KG1 (cell line): ENCODE results near the gene KCTD10.
"Not testable (repeated sequence)": the region's sequence is repeated elsewhere in the genome, so short reads cannot be mapped to it uniquely, and the experiment has no call there.

Experiments
- DNase-seq: peaks from one replicate; lab custom pipeline; 2025; lab: John Stamatoyannopoulos, UW

Gene KCTD10

DNA sequence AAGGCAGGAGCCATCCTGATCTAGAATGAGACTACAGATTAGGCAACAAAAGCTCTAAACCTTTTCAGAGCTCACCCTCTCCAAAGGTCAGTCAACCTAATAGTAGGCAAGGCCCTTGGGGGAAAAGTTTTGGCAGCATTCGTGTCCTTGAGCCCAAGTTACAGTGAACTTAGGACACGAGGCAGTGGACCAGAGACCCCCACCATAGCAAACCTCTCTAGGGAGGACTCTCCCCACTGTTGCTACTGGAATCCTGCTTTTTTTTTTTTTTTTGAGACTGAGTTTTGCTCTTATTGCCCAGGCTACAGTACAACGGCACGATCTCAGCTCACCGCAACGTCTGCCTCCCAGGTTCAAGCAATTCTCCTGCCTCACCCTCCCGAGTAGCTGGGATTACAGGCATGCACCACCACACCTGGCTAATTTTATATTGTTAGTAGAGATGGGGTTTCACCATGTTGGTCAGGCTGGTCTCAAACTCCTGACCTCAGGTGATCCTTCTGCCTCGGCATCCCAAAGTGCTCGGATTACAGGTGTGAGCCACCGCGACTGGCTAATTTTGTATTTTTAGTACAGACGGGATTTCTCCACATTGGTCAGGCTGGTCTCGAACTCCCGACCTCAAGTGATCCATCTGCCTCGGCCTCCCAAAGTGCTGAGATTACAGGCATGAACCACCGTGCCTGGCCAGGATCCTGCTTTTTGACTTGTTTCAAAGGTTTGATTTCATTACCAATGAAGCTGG, 3.4 kb downstream of the KCTD10 start:
- not testable (repeated sequence) for DNase-seq

DNA sequence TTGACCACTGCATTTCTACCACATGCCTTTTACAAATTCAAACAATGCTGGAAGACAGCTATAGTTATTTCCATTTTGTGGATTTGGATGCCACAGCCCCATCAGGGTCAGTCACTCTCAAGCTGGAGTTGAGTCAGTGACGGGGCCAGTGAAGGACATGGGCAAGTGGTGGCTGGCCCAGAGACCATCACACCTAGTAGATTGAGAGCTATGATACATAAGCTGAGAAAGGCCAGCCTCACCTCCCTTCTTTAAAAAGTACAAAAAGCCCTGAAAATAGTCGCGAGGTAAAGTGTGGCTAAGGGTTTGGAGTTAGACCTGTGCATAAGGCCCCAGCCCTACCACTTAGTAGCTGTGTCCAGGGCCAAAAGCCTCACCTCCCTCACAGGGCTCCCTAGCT, 4.1 kb downstream of the KCTD10 start:
- DNase-seq: no peak

GRCh38 chr12:109469517-109469916, 7.6 kb downstream of the KCTD10 start:
- no peak for DNase-seq

DNA sequence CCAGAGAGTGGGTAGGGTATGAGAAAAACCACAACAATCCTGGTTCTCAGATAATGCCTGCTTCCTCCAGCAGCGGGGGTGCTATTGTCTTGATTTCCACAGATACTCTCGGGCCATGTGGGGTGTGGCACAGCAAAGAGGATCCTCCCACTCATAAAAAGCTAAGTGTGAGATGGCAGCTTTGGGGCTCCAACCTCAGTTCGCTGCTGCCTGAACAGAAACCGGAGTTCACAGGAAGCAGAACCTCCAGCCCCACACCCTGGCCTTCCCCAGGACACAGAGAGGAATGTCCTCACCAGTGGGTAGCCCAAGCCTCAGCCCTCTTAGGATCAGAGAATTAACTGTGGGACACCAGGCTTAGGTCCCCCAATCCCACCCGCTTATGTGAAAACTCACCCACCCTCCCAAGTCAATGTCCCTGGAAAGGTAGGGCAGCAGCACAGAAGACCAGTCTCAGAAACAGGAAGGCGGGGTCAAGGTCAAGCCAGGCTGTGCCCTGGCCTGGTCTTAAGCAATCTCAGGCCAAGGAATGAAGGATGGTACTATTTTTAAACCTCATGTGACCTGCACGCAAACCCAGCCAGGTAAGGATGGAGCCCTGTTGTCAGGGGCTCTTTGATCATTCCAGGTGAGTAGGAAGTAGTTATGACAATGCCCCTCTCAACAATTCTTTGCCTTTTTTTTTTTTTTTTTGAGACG, 9.0 kb downstream of the KCTD10 start:
- DNase-seq: no peak

- DNase-seq: no peak
Measured at GRCh38 chr12:109466821-109467220, 10.3 kb downstream of the KCTD10 start.

GRCh38 chr12:109466305-109466704, 10.8 kb downstream of the KCTD10 start:
- DNase-seq: no peak

GRCh38 chr12:109464642-109465351, 12.3 kb downstream of the KCTD10 start:
- no peak for DNase-seq

DNA sequence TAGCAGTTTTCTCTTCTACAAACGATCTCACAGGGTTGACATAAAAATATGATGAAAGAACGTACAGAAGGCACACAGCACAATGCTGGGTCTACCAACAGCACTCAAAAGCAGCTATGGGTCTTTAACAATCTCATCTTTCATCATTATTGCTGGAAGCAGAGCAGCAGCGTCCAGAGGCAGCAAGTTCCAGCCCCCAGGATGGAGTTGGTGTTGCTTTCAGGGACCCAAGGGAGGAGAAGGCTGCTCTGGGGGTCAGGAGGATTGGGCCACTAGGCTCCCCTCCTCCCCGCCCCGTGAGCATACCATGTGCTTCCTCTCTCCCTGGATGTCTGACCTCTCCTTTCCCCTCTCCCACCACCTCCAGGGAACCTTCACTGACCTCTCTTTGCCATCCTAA, 13.3 kb downstream of the KCTD10 start:
- DNase-seq: no peak

DNA sequence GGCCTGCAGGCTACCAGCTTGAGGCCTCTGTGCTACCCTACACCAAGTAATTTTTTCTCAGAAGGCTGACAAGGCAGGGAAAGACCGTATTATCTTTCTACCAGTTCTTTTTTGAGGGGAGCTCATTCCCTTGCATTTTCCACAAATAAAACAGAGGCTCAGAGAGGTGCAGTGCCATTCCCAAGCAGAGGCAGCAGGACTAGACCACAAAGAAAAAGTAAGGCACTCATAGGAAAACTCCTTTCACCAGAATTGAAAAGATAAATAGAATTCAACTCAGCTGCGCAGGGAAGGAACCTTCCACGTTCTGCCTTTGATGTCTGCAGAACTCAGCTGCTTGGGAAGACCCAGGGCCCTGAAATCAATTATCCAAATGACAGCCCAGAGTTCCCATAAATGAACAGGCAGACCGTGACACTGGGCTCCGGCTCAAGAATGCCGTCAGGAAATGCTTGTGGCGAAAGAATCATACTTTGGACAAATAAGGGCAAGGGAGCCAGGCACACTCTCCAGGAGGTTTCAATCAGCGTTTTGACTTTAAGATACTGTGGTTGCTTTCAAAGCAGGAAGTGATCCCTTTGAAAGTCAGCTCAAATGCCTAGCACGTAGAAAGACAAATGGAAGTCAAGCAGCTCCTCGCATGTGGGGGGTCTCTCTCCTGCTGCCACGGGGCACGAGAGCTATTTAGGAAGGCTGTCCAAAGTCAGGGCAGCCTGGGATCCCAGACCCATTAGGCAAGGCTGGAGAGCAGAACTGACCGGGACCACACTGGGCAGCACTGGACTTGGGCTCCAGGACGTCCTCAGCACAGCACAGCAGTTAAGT, 14.0 kb downstream of the KCTD10 start:
- DNase-seq: no peak

- no peak for DNase-seq
Measured at GRCh38 chr12:109461846-109462756, 15.0 kb downstream of the KCTD10 start.

GRCh38 chr12:109461049-109461845, 15.9 kb downstream of the KCTD10 start:
- peak; percentile 19 for DNase-seq

DNA sequence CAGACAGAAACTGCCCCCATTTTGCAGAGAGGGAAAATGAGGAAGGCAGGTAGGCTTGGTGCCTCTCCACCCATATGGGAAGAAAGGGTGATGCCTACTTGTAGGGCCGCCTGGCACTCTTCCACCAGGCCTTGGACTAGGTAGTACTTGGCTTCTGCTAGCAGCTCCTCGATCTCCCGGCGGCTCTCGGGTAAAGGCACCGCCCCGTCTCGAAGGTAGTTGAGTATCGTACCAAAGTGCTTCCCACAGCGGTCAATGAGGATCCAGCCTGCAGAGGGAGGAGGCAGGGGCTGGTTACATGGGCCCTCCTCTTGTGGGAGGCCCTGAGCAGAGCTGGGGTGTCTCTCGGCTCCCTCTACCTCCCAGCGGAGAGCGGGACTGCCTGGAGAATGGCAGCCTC, 16.6 kb downstream of the KCTD10 start:
- DNase-seq: no peak

GRCh38 chr12:109459247-109459646, 17.9 kb downstream of the KCTD10 start:
- no peak for DNase-seq

DNA sequence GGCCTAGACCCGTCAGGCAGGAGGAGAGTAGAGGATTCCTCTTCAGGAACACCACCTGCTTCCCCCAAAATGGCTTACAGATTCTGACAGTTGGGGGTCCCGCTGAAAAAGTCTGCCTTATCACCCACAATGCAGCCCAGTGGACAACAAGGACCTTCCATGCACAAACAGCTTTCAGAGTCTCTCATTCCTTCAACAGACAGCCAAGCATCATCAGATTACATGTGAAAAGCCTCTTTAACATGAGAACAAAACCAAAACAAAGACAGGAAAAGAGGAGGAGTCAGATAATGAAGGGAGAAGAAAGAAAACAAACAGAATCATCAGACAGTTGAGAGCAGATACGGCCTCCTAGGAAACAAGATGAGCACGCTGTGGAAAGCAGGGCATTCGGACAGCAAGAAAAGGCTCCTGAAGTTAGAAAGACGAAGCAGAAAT, 18.3 kb downstream of the KCTD10 start:
- no peak for DNase-seq

- no peak for DNase-seq
Measured at GRCh38 chr12:109458086-109458485, 19.0 kb downstream of the KCTD10 start.

- no peak for DNase-seq
Measured at GRCh38 chr12:109455706-109456105, 21.4 kb downstream of the KCTD10 start.

DNA sequence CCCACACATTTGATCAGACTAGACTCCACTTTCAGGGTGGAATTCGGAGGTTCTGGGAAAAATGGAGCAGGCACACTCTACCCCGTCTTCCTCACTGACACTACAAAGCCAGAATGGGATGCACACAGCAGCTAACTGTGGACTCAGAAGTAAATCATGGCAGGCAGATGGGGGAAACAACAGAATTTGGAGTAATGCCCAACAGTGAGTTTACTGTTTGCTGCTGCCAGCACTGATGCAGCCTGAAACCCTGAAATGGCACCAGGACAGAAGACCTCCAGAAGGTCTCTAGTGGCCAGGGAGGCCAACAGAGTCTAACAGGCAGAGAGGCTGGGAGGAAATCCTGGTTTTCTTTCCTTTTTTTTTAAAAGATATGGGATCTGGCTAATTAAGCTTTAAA, 24.6 kb downstream of the KCTD10 start:
- no peak for DNase-seq

DNA sequence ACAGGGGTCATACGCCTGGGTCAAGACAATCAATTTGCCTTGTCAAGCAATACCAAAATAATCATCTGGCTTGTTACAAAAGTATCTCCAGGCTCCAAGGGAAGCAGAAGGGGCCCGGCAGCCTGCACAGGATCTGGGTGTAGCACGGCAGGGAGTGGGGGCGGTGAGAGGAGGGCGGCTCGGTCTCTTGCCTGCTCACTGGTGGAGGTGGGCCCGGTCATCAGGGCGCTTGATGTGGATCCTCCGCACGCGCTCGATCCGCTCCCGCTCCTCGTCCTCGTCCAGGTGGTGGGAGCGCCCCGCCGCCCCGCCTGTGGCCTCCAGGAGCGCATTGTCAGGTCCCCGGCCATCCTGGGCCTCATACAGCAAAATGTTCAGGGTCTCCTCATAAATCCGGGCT, 25.7 kb downstream of the KCTD10 start:
- DNase-seq: no peak

GRCh38 chr12:109450980-109451379, 26.1 kb downstream of the KCTD10 start:
- DNase-seq: no peak

GRCh38 chr12:109449845-109450532, 27.1 kb downstream of the KCTD10 start:
- no peak for DNase-seq
